Occipital lobe (tissue), 2 donors: Measurements from ENCODE around the gene RPS3. TPM values are rescaled to one million over a fixed set of nuclear protein-coding genes. Genes with fewer than 3 reads are reported as not detected.

ENCODE experiments used
- DNase-seq: peaks from one replicate; lab custom pipeline; 2025; lab: John Stamatoyannopoulos, UW
- total RNA-seq: library from RNA; depleted of rRNA; stranded (reverse); fragments of >200 nt; gene quantifications from one replicate; pipeline ENCODE4 v1.2.3, GENCODE V29; 2014

Gene RPS3
- total RNA-seq, 1 donor from 2014 or later: 1,342 TPM

DNA sequence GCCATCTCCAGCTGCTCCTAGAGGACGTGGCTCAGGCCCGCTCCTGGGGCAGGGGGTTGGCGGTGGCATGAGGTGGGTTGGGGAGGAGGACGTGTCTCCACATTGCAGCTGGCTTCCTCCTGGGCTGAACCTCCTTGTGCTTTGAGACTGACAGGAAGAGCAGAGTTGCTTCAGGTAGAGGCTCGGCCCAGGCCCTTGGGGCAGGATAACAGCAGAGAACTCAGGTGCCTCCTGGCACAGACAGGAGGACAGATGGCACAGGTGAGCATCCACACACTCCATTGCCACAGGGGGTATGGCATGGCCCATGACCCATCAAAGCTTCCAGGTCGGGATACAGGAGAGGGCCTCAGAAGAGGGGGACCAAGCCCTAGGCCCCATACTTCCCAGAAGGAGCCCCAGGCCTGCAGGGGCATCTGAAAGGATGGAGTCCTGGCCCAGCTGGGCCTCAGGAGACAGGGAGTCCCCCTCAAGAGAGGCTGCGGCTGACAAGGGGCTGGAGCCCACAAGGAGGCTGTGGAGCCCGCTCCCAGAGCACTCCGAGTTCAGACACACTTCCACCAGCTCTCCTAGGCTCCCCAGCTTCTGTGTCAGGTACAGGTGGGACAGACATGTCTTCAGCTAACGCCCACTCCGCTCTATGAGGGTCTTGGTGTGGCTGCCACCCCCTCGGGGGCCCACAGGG, 35.7 kb downstream of the RPS3 start:
- DNase-seq: no peak

DNA sequence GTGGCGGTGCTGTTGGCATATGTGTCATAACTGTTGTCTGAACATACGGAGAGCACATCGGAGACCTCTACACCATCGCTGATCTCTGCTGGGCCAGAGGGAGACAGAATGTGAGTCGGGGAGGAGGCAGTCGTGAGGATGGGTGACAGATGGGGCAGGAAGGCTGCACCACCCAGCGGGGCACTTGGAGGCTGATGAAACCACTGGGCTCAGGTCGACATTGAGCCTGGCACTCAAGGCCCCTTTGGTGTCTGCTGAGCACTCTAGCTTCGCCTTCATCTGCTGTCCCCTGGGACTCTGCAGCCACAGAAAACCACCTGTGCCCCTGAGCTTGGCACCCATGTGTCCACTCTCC, 36.2 kb downstream of the RPS3 start:
- no peak for DNase-seq

DNA sequence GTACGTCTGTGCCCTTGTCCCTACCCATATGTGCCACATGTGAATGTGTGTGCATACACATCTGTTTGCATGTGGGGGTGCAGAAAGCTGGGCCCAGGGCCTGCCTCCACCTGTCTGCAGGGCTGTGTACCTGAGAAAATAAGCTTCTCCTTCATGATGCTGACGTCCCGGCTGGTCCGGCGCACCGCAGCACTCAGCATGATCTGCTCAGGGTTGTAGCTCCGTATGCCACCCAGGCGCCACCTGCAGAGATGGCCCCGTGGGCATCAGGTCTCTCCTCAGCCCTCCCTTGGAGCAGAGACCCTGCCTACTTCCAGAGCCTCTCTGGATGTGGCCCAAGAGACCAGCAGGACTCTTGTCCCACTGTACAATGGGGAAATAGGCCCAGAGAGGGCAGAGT, 37.5 kb downstream of the RPS3 start:
- DNase-seq: no peak

DNA sequence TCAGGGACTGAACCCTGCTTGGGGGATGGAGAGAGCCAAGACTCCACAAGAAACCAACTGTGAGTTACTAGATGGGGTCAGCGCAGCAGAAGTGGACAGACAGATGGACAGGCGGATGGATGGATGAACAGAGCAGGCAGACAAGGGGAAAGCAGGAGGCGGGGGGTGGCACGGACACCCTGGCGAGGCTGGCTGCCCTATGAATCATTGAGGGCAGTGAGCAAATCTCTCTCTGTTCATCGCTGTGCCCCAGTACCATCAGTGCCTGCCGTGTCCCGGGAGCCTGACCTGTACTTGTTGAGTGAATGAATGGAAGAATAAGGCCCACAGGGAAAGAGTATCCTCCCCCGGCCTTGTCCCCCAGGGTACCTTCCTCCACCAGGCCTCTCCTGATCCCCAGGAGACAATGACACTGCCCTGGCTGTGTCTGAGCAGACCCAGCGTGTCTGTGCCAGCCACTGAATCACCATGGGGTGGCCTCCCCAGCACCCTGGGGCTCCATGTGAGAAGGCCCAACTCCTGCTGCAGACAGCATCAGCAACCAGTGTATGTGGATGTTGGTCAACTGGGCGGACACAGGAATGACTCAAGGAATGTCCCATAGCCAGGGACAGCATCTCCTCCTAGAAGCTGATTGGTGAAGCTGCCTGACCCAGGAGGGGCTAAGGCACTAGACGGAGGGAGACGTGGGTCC, 38.8 kb downstream of the RPS3 start:
- DNase-seq: no peak

DNA sequence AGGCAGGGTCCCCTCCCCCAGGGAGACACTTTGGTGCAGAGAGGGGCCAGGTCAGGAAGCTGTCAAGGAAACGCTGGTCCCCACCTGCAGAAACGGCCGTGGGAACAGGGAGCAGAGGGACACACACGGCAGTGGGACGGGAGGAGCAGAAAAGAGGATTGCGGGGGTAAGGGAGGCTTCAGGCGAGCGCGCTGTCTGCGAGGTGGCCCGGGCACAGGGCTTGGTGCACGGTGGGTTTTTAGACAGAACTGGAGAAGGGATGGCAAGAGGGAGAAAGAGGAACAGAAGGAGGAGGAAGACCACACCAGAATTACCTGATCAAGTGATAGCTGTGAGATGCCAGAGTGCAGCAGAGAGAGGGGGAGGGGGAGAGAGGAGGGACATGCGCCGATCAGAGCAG, 39.7 kb downstream of the RPS3 start:
- DNase-seq: no peak

DNA sequence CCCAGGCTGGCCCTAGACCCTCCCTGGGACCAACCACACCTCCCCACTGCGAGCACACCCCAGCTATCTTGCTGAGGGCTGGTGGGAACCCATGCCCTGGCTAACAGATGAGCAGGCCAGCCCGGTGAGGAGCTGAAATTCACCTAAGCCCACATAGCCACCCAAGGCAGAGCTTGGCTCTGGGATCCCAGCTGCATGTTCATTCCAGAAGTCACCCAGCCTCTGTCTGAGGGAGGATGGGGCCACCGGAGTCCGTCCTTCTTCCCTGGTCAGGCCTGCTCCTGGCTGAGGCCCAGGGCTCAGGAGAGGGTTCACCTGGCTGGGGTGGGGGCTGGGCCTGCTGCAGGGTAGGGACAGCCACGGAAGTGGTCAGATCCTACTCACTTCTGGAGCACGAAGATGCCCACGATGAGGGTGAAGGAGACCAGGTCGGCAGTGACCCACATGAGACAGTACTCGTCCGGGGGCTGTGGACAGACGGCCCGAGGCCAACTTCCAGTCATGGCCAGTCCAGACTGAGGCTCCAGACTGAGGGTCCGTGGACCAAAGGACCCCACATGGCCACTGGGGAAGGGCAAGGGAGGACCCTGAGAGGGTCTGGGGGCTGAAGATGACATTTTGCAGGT, 40.3 kb downstream of the RPS3 start:
- DNase-seq: no peak

DNA sequence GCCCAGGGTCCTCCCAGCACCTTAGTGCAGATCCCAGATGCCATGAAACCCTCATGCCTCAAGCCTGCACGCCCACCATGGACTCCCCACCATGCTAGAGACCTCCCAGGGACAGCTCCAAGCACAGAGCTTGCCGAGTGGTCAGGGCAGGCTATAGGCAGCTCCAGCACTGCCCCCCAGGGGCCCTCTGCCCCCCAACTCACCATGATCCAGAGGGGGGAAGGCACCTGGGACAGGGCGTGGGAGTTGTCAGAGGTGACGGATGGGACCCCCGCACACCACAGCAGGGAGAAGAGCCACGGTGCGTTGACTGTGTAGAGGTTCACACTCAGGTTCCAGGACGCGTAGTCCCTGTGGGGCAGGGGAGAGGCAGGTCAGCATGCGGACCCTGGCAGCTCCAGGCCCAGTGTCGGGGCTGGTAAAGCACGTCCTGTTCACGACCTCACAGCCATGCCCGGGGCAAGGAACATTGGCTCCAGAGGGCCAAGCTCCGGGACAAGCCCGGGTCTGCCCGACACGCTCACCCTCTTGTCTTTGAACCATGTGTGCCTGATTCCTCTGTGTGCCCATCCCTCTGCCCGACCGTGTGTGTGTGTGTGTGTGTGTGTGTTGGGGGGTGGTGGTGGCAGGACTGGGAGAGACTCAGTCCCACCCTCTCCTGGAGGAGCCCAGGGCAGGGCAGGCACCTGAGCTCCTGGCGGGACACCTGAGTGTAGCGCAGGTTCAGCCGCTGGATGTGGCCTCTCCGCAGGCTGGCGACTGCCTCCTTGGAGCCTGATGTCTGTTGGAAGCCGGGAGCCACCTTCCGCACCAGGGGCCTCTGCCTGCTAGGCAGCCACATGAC, 41.9 kb downstream of the RPS3 start:
- DNase-seq: no peak

DNA sequence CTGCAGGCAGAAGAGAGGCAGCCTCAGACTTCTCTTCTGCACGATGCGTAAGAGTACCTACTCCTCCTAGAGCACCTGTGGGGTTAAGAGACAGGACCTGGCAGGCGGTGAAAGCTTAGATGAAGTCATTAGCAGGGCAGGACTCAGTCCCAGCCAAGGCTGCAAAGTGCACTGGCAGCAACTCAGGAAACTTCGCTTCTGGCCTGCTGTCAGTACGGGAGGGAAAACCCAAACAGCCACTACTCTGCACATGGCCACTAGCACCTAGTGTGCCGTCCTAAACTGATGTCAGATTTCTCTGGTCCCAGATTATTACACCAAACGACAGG, 42.5 kb downstream of the RPS3 start:
- no peak for DNase-seq

DNA sequence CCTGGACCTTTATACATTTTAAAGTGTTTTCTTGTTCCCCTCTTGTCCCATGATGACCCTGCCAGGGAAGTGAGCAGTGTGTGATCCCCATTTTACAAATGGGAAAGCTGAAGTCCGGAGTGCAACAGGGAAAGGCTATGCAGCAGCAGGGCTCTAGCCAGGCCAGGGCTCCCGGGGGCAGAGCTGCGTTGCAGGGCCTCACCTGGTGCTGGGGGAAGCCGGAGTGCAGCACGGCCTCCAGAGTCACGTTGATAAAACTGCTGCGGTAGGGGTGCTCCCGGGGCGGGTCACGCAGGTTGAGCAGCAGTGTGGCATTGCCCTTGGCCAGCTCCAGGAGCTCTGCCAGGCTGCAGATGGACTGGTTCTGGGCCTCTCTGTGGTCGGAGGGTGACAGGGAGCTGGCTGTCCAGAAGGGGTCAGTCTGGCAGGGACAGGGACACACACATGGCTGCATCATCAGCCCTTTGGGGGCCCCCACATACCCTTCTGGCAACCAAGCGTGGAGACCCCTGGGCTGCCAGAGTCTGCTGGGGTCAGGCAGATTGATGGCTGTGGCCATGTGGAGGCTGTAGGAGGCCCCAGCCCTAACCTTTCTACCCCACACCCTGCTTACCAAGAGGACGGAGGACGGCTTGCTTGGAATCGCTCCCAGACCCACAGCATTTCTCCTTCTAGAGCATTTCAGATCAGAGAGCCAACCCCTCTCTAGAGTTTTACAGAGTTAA, 43.0 kb downstream of the RPS3 start:
- DNase-seq: no peak

DNA sequence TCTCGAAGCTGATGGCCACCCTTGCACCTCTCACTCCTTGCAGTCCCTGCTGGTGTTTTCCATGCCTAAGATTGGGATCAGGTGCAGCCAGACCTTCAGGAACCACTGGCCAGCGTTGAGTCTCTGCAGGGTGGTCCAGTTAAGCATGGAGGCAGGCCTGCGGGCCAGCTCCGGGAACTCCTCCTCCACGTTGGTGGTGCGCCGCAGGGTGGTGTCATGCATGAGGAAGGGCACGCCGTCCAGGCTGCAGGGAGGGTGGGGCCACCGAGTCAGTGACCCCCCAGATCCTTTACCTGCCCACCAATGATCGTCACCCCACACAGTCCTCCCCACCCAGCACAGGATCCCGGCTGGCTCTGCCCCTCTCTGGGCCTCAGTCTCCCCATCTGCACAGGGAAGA, 43.7 kb downstream of the RPS3 start:
- no peak for DNase-seq

DNA sequence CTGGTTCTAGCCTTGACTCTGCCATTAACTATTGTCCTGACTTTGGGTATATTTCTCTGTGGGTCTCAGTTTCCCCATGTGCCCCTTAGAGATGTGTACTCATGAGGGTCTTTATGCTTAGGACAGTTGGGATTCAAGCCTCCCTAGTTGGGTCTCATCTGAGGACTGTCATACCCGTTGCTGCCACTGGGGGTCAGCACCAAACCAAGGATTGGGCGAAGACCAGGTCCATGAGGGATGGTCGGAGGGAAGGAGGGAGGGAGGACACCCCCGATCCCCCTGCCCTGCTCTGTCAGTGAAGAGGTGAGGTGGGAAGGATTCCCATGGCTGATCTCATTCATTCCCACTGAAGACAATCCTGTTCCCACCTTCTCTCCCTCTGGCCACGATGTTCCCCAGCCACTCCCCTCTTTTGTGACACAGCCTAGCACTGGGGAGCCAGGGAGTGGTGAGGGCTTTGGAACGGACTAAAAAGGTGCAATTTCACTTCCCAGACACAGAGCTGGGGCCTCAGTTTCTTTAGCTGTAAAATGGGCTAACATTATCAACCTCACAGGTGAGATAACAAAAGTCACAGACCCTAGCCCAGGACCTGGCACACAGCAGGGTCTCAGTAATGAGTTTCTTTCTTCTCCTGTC, 46.1 kb downstream of the RPS3 start:
- DNase-seq: peak; percentile 42

DNA sequence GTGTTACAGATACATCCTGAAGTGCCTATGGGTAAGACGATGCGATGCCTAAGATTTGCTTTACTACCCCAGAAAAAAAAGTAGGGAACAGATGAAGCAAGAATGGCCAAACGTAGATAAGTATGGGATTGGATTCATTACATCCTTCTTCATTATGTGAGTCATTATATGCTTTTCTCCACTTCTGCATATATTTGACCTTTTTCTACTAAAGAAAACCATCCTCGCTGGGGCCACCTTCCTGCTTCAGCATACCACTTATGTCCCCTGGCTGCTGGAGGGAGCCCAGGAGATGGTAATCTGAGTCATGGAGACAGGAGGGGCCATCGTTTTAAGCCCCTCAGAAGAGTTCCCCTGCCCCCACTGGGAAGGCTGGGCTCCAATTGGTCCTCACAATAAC, 48.1 kb downstream of the RPS3 start:
- no peak for DNase-seq

DNA sequence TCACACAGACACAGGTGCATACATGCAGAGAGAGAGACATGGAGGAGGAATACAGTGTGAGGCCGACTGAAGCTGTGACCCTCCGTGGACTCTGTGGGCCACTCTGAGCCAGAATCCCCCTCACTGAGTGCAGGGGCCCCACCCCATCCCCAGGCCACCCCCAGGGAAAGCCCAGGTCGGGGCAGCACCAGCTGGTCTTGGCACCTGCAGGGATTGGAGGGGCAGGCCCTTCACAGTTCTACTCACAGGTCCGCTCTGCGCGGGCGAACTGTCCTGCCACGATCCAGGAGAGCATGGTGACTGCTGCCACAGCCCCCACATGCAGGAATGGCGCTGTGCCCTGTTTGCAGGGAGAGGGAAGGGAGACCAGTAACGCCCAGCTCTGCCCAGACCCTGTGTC, 50.0 kb downstream of the RPS3 start:
- DNase-seq: no peak

DNA sequence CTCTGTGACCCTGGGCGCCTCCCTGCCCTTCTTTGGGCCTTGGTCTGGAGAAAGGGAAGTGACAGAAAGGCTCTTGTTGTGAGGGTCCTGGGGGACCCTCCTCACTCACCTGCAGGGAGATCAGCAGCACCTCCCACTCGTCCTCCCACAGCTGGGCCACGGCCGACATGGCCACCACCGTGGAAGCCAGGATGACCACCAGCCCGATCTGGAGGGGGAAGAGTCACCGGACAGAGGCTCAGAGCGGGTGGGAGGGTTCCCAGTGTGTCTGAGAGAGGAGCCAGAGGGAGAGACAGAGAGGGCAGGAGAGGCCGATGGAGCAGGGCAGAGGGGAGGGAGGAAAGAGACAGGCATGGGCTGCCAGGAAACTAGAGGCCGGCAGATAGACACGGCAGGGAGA, 50.5 kb downstream of the RPS3 start:
- no peak for DNase-seq

DNA sequence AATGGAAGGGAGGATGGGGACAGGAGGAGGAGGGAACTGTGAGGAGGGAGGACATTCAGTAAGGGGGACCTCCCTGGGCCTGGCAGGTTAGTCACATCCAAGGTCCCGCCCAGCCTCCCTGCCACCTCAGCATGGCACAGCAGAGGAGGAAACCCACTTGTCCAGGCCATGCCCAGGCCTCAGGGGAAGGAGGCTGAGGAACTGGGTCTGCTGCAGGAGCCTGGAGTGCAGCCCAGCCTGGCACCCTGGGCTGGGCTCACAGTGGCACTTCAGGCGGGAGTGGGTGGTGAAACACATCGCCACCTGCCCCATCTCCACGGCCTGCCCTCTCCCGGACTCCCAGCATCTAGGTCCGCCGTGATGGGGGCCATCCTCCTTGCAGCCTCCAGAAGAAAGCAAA, 50.9 kb downstream of the RPS3 start:
- no peak for DNase-seq

DNA sequence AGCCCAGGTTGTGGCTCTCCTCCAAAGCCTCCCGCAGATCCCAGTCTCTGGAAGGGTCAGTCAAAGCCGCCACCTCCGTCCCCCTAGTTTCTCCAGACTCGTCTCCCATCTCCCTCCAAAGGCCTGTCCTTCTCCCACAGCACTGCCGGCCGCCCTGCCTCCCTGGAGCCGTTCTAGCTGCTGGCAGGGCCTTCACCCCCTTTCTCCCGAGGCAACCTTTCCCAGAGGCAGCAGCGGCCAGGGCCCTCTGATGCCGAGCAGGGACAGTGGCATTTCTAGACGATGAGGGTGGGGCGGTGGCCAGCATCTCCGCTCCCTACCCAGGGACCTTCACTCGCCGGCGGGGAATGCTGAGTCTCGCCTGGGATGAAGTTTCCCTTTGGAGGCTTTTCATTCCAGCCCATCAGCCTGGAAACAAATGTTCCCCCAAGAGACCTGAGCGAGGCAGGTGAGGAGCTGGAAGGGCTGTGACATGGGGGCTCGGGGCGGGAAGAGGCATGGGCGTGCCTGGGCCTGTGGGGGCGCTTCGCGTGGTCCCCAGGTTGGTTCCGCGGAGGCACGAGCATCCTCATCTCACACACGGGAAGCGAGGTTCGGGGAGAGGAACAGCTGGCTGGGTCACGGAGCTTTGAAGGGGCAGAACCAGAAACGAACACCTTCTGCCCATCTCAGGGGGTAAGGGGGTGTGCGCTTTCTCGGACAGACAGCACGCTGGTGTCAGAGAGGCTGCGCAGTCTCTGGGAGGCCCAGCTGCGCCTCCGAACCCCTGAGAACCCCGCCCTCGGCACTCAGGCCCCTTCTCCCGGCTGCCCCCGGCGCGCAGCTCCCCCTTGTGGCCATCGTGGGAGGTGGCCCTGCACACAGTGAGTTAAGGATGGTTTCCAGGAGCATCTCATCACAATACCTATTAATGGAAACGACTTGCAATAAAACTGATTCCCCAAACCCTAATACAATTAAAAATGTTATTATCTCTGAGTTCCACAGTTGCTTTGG, 51.8 kb downstream of the RPS3 start:
- DNase-seq: no peak

DNA sequence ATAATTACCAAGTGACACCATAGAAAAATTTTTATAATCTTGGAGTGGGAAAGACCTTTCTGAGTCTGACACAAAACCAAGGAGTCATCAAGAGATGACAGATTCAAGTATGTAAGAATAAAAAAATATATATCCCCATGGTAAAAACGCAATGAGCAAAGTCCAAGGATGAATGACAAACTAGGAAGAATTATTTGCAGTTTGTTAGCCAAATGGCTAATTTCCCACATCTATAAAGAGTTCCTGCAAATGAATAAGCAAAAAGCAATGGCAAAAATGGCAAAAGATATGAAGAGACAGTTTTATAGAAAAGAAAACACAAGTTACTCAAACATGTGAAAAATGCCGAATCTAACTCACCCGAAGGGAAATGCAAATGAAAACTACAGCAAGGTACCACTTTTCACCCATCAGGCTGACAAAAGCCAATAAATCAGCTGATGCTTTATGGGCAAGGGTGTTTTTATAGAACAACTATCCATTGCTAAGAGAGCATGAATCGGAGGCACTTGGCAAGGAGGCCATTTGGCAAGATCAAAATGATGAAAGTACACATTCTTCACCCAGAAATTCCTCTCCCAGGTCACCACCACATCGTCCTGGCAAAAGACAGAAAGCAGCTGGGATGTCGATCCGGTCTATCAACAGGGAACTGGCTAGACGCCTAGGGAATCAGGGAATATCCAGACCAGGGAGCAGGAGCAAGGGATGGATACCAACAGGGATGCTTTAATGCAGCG, 54.8 kb downstream of the RPS3 start:
- DNase-seq: no peak

DNA sequence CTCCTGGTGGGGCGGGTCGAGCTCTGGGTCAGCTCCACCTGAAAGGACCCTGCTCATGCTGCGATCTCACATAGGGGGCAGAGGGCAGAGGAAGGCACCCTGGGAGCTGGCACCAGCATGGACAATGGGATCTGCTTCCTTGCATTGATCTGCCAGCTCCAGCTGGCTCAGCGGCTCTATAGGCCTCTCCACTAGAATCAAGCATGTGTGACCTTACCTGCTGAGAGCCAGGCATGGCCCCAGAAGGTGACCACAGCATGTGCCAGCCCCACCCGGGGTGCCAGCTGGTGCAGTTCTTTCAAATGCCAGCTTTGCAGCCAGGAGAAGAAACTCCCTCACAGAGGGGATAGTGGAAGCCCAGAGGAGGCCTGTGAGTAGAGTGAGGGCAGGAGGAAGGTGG, 55.7 kb downstream of the RPS3 start:
- DNase-seq: no peak
